Fibroblast of lung (primary cell): ENCODE measurements around the gene LY9.

ENCODE experiments used
- EZH2 ChIP-seq: IDR thresholded peaks from 2 replicates; pipeline ENCODE4 v1.5.1; 2012; ENCODE audit warnings: low read length, control low read depth, mild to moderate bottlenecking; ENCODE audit errors: missing control alignments
- TF ChIP-seq, protein P1 (sequence below), 2 donors: IDR thresholded peaks in 1 of 2; conservative IDR thresholded peaks in 1 of 2; 1 replicate in 1 of 2; 2 replicates in 1 of 2; pipeline ENCODE4 v1.5.1; 2011 to 2012; ENCODE audit warnings: low read length in 2 of 2, control low read depth in 1 of 2, inconsistent platforms in 1 of 2, low read depth in 1 of 2, mild to moderate bottlenecking in 1 of 2

DNA sequence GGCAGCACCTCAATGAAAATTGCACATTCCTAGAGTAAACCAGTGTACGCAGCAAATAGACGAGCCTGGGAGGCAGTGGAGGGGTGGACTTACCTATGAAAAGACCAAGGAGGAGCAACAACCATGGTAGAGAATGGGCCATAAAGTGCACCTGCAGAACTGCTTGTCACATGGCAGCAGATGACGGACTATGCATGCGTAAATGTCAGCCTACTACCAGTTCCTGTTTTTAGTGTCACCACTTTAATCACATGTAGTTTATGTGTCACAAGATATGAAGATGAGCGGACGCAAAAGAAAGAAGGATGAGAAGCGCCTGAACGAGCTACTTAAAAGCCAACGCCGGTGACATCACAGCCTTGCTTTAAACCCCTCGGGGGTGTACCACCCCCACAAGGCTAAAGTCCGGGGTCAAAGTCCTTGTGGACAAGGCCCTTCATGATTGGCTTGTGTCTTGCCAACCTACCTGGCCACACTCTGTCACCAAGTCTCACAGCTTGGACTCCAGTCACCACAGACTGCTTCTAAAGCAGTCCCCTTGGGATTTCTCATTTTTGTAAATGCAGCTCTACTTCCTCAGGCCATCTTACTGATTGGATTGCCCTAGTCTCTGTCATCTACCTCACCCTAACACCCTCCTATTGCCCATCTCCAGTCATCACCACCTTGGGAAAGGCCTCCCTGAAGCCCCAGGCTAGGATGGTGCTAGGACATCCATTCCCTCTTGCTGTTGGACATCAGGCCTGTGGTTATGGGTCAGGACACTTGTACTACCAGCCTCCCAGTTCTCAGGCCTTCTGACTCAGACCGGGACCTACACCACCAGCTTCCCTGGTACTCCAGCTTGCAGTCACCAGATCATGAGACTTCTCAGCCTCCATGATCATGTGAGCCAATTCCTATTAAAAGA, 6.0 kb upstream of the LY9 start:
- TF ChIP-seq, protein P1, sequence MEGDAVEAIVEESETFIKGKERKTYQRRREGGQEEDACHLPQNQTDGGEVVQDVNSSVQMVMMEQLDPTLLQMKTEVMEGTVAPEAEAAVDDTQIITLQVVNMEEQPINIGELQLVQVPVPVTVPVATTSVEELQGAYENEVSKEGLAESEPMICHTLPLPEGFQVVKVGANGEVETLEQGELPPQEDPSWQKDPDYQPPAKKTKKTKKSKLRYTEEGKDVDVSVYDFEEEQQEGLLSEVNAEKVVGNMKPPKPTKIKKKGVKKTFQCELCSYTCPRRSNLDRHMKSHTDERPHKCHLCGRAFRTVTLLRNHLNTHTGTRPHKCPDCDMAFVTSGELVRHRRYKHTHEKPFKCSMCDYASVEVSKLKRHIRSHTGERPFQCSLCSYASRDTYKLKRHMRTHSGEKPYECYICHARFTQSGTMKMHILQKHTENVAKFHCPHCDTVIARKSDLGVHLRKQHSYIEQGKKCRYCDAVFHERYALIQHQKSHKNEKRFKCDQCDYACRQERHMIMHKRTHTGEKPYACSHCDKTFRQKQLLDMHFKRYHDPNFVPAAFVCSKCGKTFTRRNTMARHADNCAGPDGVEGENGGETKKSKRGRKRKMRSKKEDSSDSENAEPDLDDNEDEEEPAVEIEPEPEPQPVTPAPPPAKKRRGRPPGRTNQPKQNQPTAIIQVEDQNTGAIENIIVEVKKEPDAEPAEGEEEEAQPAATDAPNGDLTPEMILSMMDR (conservative IDR thresholded peaks at IDR 0.05 in 1 of 2, IDR thresholded peaks at IDR 0.05 in 1 of 2; ENCODE audit: low read depth in 1 of 2, low read length in 2 of 2) = no peak
- no peak for TF ChIP-seq EZH2
